WTC11 (cell line): ENCODE measurements around the gene DMC1. TPM values are rescaled to one million over a fixed set of nuclear protein-coding genes. Genes with fewer than 3 reads are reported as not detected.
"Not testable (repeated sequence)": the region's sequence is repeated elsewhere in the genome, so short reads cannot be mapped to it uniquely, and the experiment has no call there.

Experiments used
- ATAC-seq: fragments of 200-7000 bp; cut with Tn5 transposase; 2 replicates; pipeline ENCODE4 v1.10.0; 2021; ENCODE audit warnings: mild to moderate bottlenecking, moderate library complexity
- CTCF ChIA-PET: fragments of 300-600 bp; sonication (Branson Sonifier 250); formaldehyde crosslinking; loops from one replicate; lab custom pipeline; 2021; ENCODE audit warnings: antibody characterized with exemption; lab: Charles Lee
- POLR2A ChIA-PET: fragments of 350-600 bp; sonication (Branson Sonifier 250); formaldehyde crosslinking; loops from one replicate; lab custom pipeline; 2021; ENCODE audit warnings: antibody characterized with exemption; lab: Charles Lee
- DNase-seq: peaks from one replicate; pipeline ENCODE4 v3.0.0; 2021; ENCODE audit warnings: low spot score
- H3K27ac Mint-ChIP-seq: 2 replicates; pipeline ENCODE4 v1.8.0; 2021; ENCODE audit warnings: mixed read lengths
- H3K27me3 Mint-ChIP-seq: 2 replicates; pipeline ENCODE4 v1.8.0; 2021; ENCODE audit warnings: low read depth, mild to moderate bottlenecking, moderate library complexity, mixed read lengths
- H3K36me3 Mint-ChIP-seq: 2 replicates; pipeline ENCODE4 v1.8.0; 2021; ENCODE audit warnings: mixed read lengths
- H3K4me1 Mint-ChIP-seq: 2 replicates; pipeline ENCODE4 v1.8.0; 2022; ENCODE audit warnings: mixed read lengths
- H3K4me3 Mint-ChIP-seq: 2 replicates; pipeline ENCODE4 v1.8.0; 2021; ENCODE audit warnings: mild to moderate bottlenecking, moderate library complexity, mixed read lengths
- H3K9me3 Mint-ChIP-seq: 2 replicates; pipeline ENCODE4 v1.8.0; 2021; ENCODE audit warnings: mixed read lengths
- AR ChIP-seq: fragments of 250-450 bp; sonication (Bioruptor Pico); IDR thresholded peaks from 2 replicates; pipeline ENCODE4 v1.9.0; 2021; ENCODE audit warnings: mild to moderate bottlenecking
- CBFB ChIP-seq: sonication (generic); formaldehyde crosslinking; IDR thresholded peaks from 2 replicates; pipeline ENCODE4 v1.8.1; 2022; ENCODE audit warnings: mild to moderate bottlenecking, low read depth, missing genetic modification reagents
- CDX4 ChIP-seq: fragments of 250-450 bp; sonication (Bioruptor Pico); IDR thresholded peaks from 2 replicates; pipeline ENCODE4 v1.9.0; 2021; ENCODE audit warnings: moderate library complexity, mild to moderate bottlenecking, inconsistent platforms, borderline replicate concordance
- CREM ChIP-seq: sonication (generic); formaldehyde crosslinking; IDR thresholded peaks from 2 replicates; pipeline ENCODE4 v1.8.1; 2022; ENCODE audit warnings: mild to moderate bottlenecking, missing genetic modification reagents, moderate library complexity
- CTCF ChIP-seq: fragments of 200-600 bp; IDR thresholded peaks from 2 replicates; pipeline ENCODE4 v1.8.0; 2022; ENCODE audit warnings: antibody characterized with exemption
- E2F4 ChIP-seq: sonication (generic); formaldehyde crosslinking; IDR thresholded peaks from 2 replicates; pipeline ENCODE4 v1.8.1; 2022; ENCODE audit warnings: low read depth, mild to moderate bottlenecking, moderate library complexity, missing genetic modification reagents, borderline replicate concordance
- E2F5 ChIP-seq: sonication (generic); formaldehyde crosslinking; IDR thresholded peaks from 2 replicates; pipeline ENCODE4 v1.8.1; 2022; ENCODE audit warnings: mild to moderate bottlenecking, moderate library complexity, missing genetic modification reagents
- EMX1 ChIP-seq: fragments of 250-450 bp; sonication (Bioruptor Pico); IDR thresholded peaks from 2 replicates; pipeline ENCODE4 v1.8.0; 2021; ENCODE audit warnings: mild to moderate bottlenecking
- FOXK1 ChIP-seq: sonication (generic); formaldehyde crosslinking; IDR thresholded peaks from 2 replicates; pipeline ENCODE4 v1.8.0; 2022; ENCODE audit warnings: mild to moderate bottlenecking, moderate library complexity, missing genetic modification reagents
- IRF1 ChIP-seq: sonication (generic); formaldehyde crosslinking; IDR thresholded peaks from 2 replicates; pipeline ENCODE4 v1.8.0; 2023; ENCODE audit warnings: missing genetic modification reagents
- KAT7 ChIP-seq: sonication (generic); formaldehyde crosslinking; IDR thresholded peaks from 2 replicates; pipeline ENCODE4 v1.8.1; 2023; ENCODE audit warnings: missing genetic modification reagents, mild to moderate bottlenecking, borderline replicate concordance
- NFE2L1 ChIP-seq: sonication (generic); formaldehyde crosslinking; IDR thresholded peaks from 2 replicates; pipeline ENCODE4 v1.8.1; 2023; ENCODE audit warnings: missing genetic modification reagents
- NFYB ChIP-seq: sonication (generic); formaldehyde crosslinking; conservative IDR thresholded peaks from 2 replicates; pipeline ENCODE4 v1.8.0; 2022; ENCODE audit warnings: low read depth, missing genetic modification reagents
- NR2C2 ChIP-seq: sonication (generic); formaldehyde crosslinking; IDR thresholded peaks from 2 replicates; pipeline ENCODE4 v1.8.0; 2022; ENCODE audit warnings: mild to moderate bottlenecking, missing genetic modification reagents
- ZBTB43 ChIP-seq: sonication (generic); formaldehyde crosslinking; IDR thresholded peaks from 2 replicates; pipeline ENCODE4 v1.8.1; 2023; ENCODE audit warnings: mild to moderate bottlenecking, missing genetic modification reagents
- ZNF121 ChIP-seq: sonication (generic); formaldehyde crosslinking; IDR thresholded peaks from 2 replicates; pipeline ENCODE4 v1.8.0; 2023; ENCODE audit warnings: missing genetic modification reagents
- ZNF232 ChIP-seq: sonication (generic); formaldehyde crosslinking; IDR thresholded peaks from 2 replicates; pipeline ENCODE4 v1.8.0; 2022; ENCODE audit warnings: mild to moderate bottlenecking, missing genetic modification reagents
- ZNF425 ChIP-seq: fragments of 250-450 bp; sonication (Bioruptor Pico); conservative IDR thresholded peaks from 2 replicates; pipeline ENCODE4 v1.9.0; 2021; ENCODE audit warnings: mild to moderate bottlenecking
- ZNF671 ChIP-seq: fragments of 250-450 bp; sonication (Bioruptor Pico); IDR thresholded peaks from 2 replicates; pipeline ENCODE4 v1.8.0; 2021; ENCODE audit warnings: mild to moderate bottlenecking
- total RNA-seq: library from RNA; stranded (reverse); gene quantifications from 3 replicates; pipeline ENCODE4 v1.2.3, GENCODE V29; 2021

The DMC1 gene
- total RNA-seq, 1 experiment from 2014 or later = 4.3 TPM

GRCh38 chr22:38618682-38619081 lies 48.7 kb upstream of the DMC1 start:
- Mint-ChIP-seq H3K4me1 (peaks cover 5% of the 10 kb centered on the region), H3K9me3 (peaks cover 24% of the 10 kb centered on the region), H3K27ac (0 out of 2 replicates have a peak overlapping the region, but pooled peaks have one; percentile 8), H3K4me3 (no peak overlapping the region), H3K36me3 (peaks cover 33% of the 10 kb centered on the region), H3K27me3 (no peaks in the 10 kb centered on the region)
- TF ChIP-seq ZNF671 = no peak
- TF ChIP-seq ZNF121 = no peak
- TF ChIP-seq E2F5 (CRISPR knock-in tag) = no peak
- no peak for TF ChIP-seq CBFB (CRISPR knock-in tag)
- ATAC-seq (no peak), DNase-seq (no peak)
- ChIA-PET POLR2A (no interaction called here), CTCF (no interaction called here)

GRCh38 chr22:38618258-38618657 lies 48.3 kb upstream of the DMC1 start:
- ChIA-PET POLR2A (no interaction called here), CTCF (no interaction called here)
- ATAC-seq = no peak
- Mint-ChIP-seq H3K9me3 (peaks cover 24% of the 10 kb centered on the region), H3K27ac (no peak overlapping the region), H3K27me3 (no peaks in the 10 kb centered on the region), H3K36me3 (peaks cover 37% of the 10 kb centered on the region), H3K4me1 (peaks cover 5% of the 10 kb centered on the region)
- DNase-seq = no peak
- TF ChIP-seq NFE2L1 (CRISPR knock-in tag) (no peak), CREM (CRISPR knock-in tag) (no peak), ZNF232 (CRISPR knock-in tag) (no peak), E2F4 (CRISPR knock-in tag) (no peak), AR (CRISPR knock-in tag) (no peak), ZBTB43 (no peak), IRF1 (CRISPR knock-in tag) (no peak), NFYB (CRISPR knock-in tag) (no peak), ZNF121 (no peak), EMX1 (CRISPR knock-in tag) (no peak), CTCF (no peak), NR2C2 (CRISPR knock-in tag) (no peak), ZNF425 (CRISPR knock-in tag) (no peak), FOXK1 (CRISPR knock-in tag) (no peak), KAT7 (no peak), CDX4 (CRISPR knock-in tag) (no peak)
- TF ChIP-seq, all 79 proteins: peak for 0
- H3K4me3 Mint-ChIP-seq = no peak overlapping the region

- DNase-seq, H3K27me3 Mint-ChIP-seq, H3K4me3 Mint-ChIP-seq, H3K27ac Mint-ChIP-seq, POLR2A ChIA-PET, H3K4me1 Mint-ChIP-seq, ATAC-seq, CTCF ChIA-PET: not testable (repeated sequence)
- peaks cover 37% of the 10 kb centered on the region for H3K36me3 Mint-ChIP-seq
- H3K9me3 Mint-ChIP-seq = peaks cover 27% of the 10 kb centered on the region
Observed at GRCh38 chr22:38615064-38615405, 45.1 kb upstream of the DMC1 start.
